CD14-positive monocyte (primary cell): ENCODE measurements around the gene BRD2. TPM values are rescaled to one million over a fixed set of nuclear protein-coding genes. Genes with fewer than 3 reads are reported as not detected.

Experiments used
- DNase-seq, 3 donors: peaks; one replicate each; pipeline ENCODE4 v3.0.0-alpha.2; 2011 to 2022
- H2AFZ ChIP-seq: 2 replicates; pipeline ENCODE4 v1.6.0; 2012; ENCODE audit warnings: mild to moderate bottlenecking, low read depth, low read length, inconsistent platforms; ENCODE audit not compliant: insufficient read depth, poor library complexity, severe bottlenecking
- H3K27ac ChIP-seq, 2 donors: 1 replicate in 1 of 2; 2 replicates in 1 of 2; pipeline ENCODE4 v1.5.1; 2012 to 2013; ENCODE audit warnings: low read length in 2 of 2, control low read depth in 1 of 2, inconsistent platforms in 1 of 2, low read depth in 1 of 2, mild to moderate bottlenecking in 1 of 2
- H3K27me3 ChIP-seq, 2 donors: one replicate each; pipeline versions ENCODE4 v1.6.0 to v1.6.1; 2011 to 2013; ENCODE audit warnings: low read length in 2 of 2; ENCODE audit not compliant: control insufficient read depth in 2 of 2, insufficient read depth in 2 of 2
- H3K36me3 ChIP-seq, 2 donors: replicated peaks in 1 of 2; 1 replicate in 1 of 2; 2 replicates in 1 of 2; pipeline versions ENCODE4 v1.5.1 to v1.6.1; 2012 to 2013; ENCODE audit warnings: low read length in 2 of 2, control low read depth in 1 of 2, inconsistent platforms in 1 of 2, mild to moderate bottlenecking in 1 of 2; ENCODE audit not compliant: insufficient read depth in 2 of 2, control insufficient read depth in 1 of 2
- H3K4me1 ChIP-seq, 2 donors: 1 replicate in 1 of 2; 2 replicates in 1 of 2; pipeline versions ENCODE4 v1.5.1 to v1.6.1; 2012 to 2013; ENCODE audit warnings: low read length in 2 of 2, control low read depth in 1 of 2, inconsistent platforms in 1 of 2, mild to moderate bottlenecking in 1 of 2, moderate library complexity in 1 of 2; ENCODE audit not compliant: insufficient read depth in 2 of 2, control insufficient read depth in 1 of 2
- H3K4me2 ChIP-seq: replicated peaks from 2 replicates; pipeline ENCODE3; 2012; ENCODE audit warnings: low read length, moderate library complexity, mild to moderate bottlenecking; ENCODE audit not compliant: poor library complexity, severe bottlenecking; ENCODE audit errors: extremely low read depth
- H3K4me3 ChIP-seq, 3 experiments: fragments of 200-600 bp in 1 of 3; sonication (generic) in 1 of 3; replicated peaks in 1 of 3; 1 replicate in 2 of 3; 2 replicates in 1 of 3; pipeline ENCODE4 v1.5.1; 2011 to 2013; ENCODE audit warnings: low read length in 3 of 3, mild to moderate bottlenecking in 3 of 3, control low read depth in 2 of 3, low read depth in 2 of 3, inconsistent platforms in 1 of 3, moderate library complexity in 1 of 3
- H3K79me2 ChIP-seq: 2 replicates; pipeline ENCODE4 v1.6.0; 2012; ENCODE audit warnings: mild to moderate bottlenecking, control low read depth, inconsistent platforms, low read length, moderate library complexity; ENCODE audit not compliant: insufficient read depth
- H3K9ac ChIP-seq: 2 replicates; pipeline ENCODE4 v1.6.0; 2017; ENCODE audit warnings: low read length, mild to moderate bottlenecking; ENCODE audit not compliant: insufficient read depth, poor library complexity, severe bottlenecking
- H3K9me3 ChIP-seq, 2 donors: replicated peaks in 1 of 2; 1 replicate in 1 of 2; 2 replicates in 1 of 2; pipeline versions ENCODE4 v1.5.1 to v1.6.1; 2012 to 2013; ENCODE audit warnings: low read length in 2 of 2, control low read depth in 1 of 2; ENCODE audit not compliant: control insufficient read depth in 1 of 2, insufficient read depth in 1 of 2
- H4K20me1 ChIP-seq: 2 replicates; pipeline ENCODE4 v1.6.0; 2012; ENCODE audit warnings: mild to moderate bottlenecking, low read length, control low read depth, moderate library complexity; ENCODE audit not compliant: insufficient read depth
- H3K27ac Mint-ChIP-seq, 7 donors: one replicate each; pipeline ENCODE4 v1.8.0; 2020; ENCODE audit warnings: mild to moderate bottlenecking in 7 of 7, mixed read lengths in 7 of 7, moderate library complexity in 6 of 7, inconsistent platforms in 2 of 7
- H3K27me3 Mint-ChIP-seq, 3 donors: one replicate each; pipeline ENCODE4 v1.8.0; 2021 to 2022; ENCODE audit warnings: low read depth in 3 of 3, mild to moderate bottlenecking in 3 of 3, mixed read lengths in 3 of 3, moderate library complexity in 3 of 3, inconsistent platforms in 1 of 3
- H3K36me3 Mint-ChIP-seq, 2 donors: one replicate each; pipeline ENCODE4 v1.8.0; 2020; ENCODE audit warnings: mixed read lengths in 2 of 2, inconsistent platforms in 1 of 2, mild to moderate bottlenecking in 1 of 2
- H3K4me1 Mint-ChIP-seq: one replicate; pipeline ENCODE4 v1.8.0; 2020; ENCODE audit warnings: mild to moderate bottlenecking, mixed read lengths
- H3K4me3 Mint-ChIP-seq, 2 donors: one replicate each; pipeline ENCODE4 v1.8.0; 2020; ENCODE audit warnings: mild to moderate bottlenecking in 2 of 2, mixed read lengths in 2 of 2, moderate library complexity in 1 of 2
- H3K9me3 Mint-ChIP-seq, 7 donors: one replicate each; pipeline ENCODE4 v1.8.0; 2020 to 2022; ENCODE audit warnings: mixed read lengths in 7 of 7, mild to moderate bottlenecking in 6 of 7, moderate library complexity in 6 of 7, inconsistent platforms in 2 of 7
- WGBS: methylation state at CpG from one replicate; pipeline ENCODE4 v1.1.5; 2013; ENCODE audit warnings: missing lambda C conversion rate; ENCODE audit not compliant: insufficient coverage; 5-methylcytosine and 5-hydroxymethylcytosine counted together
- intact Hi-C, 2 donors: fragments of 100-400 bp; cut with micrococcal nuclease; formaldehyde crosslinking; loops; one replicate each; pipeline versions ENCODE4 v1.15.0 to v1.15.1; 2023
- polyA plus RNA-seq, 3 donors: library from polyadenylated mRNA; depleted of rRNA in 1 of 3; unstranded in 2 of 3; stranded (reverse) in 1 of 3; fragments of 300-500 nt in 2 of 3; fragments of >200 nt in 1 of 3; fragmentation: Illumina TruSeq in 2 of 3; gene quantifications; 1 replicate in 2 of 3; 2 replicates in 1 of 3; pipeline ENCODE4 v1.2.3, GENCODE V29; 2012 to 2021
- TF ChIP-seq, protein P1 (sequence below): fragments of 200-600 bp; IDR thresholded peaks from one replicate; pipeline ENCODE4 v1.8.0; 2022; ENCODE audit warnings: antibody characterized with exemption, mild to moderate bottlenecking

Gene BRD2
- polyA plus RNA-seq, 3 donors: 9.6 to 475 (median 21.7) TPM

DNA sequence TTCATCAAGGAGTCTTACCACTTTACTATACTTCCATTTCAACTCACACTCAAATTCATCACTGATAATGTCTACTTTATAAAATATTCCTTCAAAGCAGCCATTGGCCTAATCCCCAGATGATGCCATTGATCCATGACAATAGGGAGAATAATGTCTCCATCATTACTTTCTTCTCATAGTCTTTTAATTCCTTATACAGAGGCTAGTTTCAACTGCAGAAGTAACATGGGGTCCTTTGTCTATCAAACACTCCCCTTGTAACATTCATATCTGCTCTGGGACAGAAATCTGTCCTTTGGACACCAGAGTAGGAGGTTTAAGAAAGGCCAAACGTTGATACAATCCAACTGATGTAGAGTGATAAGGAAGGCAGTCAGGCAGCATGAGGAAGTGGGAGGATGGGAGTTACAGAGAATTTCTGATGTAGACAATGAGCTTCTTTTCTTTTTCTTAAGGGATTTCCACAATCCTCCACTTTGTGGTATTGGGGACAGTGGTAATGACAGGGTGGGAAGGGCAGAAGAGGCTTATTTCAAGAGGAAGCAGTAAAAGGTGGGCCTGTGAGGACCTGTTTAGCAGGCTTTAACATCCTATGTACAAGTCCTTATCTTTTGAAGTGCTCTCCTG, 59.9 kb downstream of the BRD2 start:
- H3K9me3 ChIP-seq: no peaks in the 10 kb centered on the region
- H3K9ac ChIP-seq: no peak overlapping the region
- peaks cover 36 to 41% of the 10 kb centered on the region in 2 donors for H3K4me1 ChIP-seq
- H3K36me3 ChIP-seq: no peaks in the 10 kb centered on the region
- DNase-seq: peak; percentile 22 to 56 (median 29)
- H3K27ac ChIP-seq: peak overlapping the region; percentile 91 to 96
- H3K27me3 Mint-ChIP-seq: peaks cover 0 to 2% (median 0%) of the 10 kb centered on the region in 3 donors
- TF ChIP-seq, protein P1, sequence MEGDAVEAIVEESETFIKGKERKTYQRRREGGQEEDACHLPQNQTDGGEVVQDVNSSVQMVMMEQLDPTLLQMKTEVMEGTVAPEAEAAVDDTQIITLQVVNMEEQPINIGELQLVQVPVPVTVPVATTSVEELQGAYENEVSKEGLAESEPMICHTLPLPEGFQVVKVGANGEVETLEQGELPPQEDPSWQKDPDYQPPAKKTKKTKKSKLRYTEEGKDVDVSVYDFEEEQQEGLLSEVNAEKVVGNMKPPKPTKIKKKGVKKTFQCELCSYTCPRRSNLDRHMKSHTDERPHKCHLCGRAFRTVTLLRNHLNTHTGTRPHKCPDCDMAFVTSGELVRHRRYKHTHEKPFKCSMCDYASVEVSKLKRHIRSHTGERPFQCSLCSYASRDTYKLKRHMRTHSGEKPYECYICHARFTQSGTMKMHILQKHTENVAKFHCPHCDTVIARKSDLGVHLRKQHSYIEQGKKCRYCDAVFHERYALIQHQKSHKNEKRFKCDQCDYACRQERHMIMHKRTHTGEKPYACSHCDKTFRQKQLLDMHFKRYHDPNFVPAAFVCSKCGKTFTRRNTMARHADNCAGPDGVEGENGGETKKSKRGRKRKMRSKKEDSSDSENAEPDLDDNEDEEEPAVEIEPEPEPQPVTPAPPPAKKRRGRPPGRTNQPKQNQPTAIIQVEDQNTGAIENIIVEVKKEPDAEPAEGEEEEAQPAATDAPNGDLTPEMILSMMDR: no peak
- H3K36me3 Mint-ChIP-seq: no peaks in the 10 kb centered on the region
- intact Hi-C loops: loop anchor here (5.0 to 10.0 kb wide), 2 partner anchors 44 to 116 kb away; partner anchors contain the start of gene HLA-DPA1 (in 1 of the 2)
- peak overlapping the region in 1 of 2 donors; percentile 67 for H3K4me3 Mint-ChIP-seq
- H3K4me3 ChIP-seq: peak overlapping the region in 1 of 3 experiments; percentile 24
- no peak overlapping the region for H2AFZ ChIP-seq
- H3K27ac Mint-ChIP-seq: peak overlapping the region; percentile 93 to 100 (median 98)
- H3K4me2 ChIP-seq: peak overlapping the region; percentile 28
- H3K27me3 ChIP-seq: no peaks in the 10 kb centered on the region
- WGBS: no CpG with 5 or more reads among the region's 1 CpG
- H3K79me2 ChIP-seq: no peaks in the 10 kb centered on the region
- H3K4me1 Mint-ChIP-seq: peaks cover 44% of the 10 kb centered on the region
- peaks cover 0 to 4% (median 0%) of the 10 kb centered on the region in 7 donors for H3K9me3 Mint-ChIP-seq
- no peaks in the 10 kb centered on the region for H4K20me1 ChIP-seq

DNA sequence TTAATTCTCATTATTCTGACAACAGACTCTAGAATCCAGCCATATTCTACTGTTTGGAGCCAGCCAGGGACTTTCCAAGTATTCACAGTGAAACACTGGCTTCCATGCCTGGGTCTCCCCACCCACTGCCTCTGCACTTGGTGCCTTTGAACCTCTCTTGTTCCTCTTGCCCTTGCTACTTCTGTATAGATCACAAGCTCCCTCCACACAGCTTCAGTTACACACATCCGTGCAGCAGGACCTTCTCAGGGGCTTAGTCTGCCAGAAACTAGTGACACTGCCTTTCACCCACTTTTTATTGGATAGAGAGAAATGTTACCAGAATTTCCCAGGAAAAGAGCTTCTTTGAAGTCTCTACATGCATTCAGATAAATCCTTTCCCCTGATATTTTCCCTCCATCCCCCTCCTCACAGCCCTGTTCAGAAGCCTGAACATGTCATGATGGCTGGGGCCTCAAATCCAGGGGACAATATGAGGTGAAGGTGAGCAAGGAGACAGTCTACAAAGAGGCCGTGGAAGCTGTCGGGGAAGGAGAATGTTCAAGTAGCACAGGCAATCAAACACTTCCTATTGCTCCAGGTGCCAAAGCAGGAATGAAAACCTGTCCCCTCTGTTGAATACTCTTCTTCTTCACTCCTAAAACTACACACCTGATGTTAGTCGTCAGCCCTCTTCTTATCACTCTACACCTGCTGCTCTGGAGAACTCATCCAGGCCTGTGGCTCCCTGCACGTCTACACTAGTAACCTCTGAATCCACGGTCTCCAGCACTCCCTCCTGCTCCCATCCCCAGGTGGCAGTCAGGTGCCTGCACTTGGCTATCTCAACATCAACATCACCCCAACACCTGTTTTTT, 61.2 kb downstream of the BRD2 start:
- no peaks in the 10 kb centered on the region for H3K27me3 ChIP-seq
- intact Hi-C loops: loop anchor here (5.0 to 10.0 kb wide), 2 partner anchors 43 to 115 kb away; partner anchors contain the start of gene HLA-DPA1 (in 1 of the 2)
- H3K4me1 Mint-ChIP-seq: peaks cover 40% of the 10 kb centered on the region
- H3K9me3 Mint-ChIP-seq: peaks cover 1 to 7% (median 3%) of the 10 kb centered on the region in 7 donors
- H3K4me1 ChIP-seq: peaks cover 36 to 37% of the 10 kb centered on the region in 2 donors
- no peaks in the 10 kb centered on the region for H3K79me2 ChIP-seq
- peak overlapping the region; percentile 91 to 96 for H3K27ac ChIP-seq
- H3K4me3 Mint-ChIP-seq: peak overlapping the region; percentile 35 to 61
- peak overlapping the region; percentile 55 for H2AFZ ChIP-seq
- H3K9ac ChIP-seq: peak overlapping the region; percentile 52
- 75% methylated on average over 2 of the region's 6 CpGs for WGBS
- no peaks in the 10 kb centered on the region for H3K36me3 ChIP-seq
- H4K20me1 ChIP-seq: no peaks in the 10 kb centered on the region
- DNase-seq: peak; percentile 87 to 98 (median 89)
- peak overlapping the region; percentile 23 for H3K4me2 ChIP-seq
- H3K9me3 ChIP-seq: peaks cover 0 to 2% of the 10 kb centered on the region in 2 donors
- no peaks in the 10 kb centered on the region for H3K36me3 Mint-ChIP-seq
- H3K27me3 Mint-ChIP-seq: peaks cover 0 to 4% (median 0%) of the 10 kb centered on the region in 3 donors
- H3K4me3 ChIP-seq: peak overlapping the region in 1 of 3 experiments; percentile 26
- TF ChIP-seq, protein P1: no peak
- H3K27ac Mint-ChIP-seq: peak overlapping the region; percentile 94 to 100 (median 98)
